GM19043 (cell line): ENCODE results near the gene AGPAT4.
A peak's percentile ranks its signal among the peaks of the same experiment; 100 is the strongest.
"Not testable (repeated sequence)": the region's sequence is repeated elsewhere in the genome, so short reads cannot be mapped to it uniquely, and the experiment has no call there.

Experiments used
- ATAC-seq: cut with Tn5 transposase; IDR thresholded peaks from one replicate; pipeline ENCODE4 v1.9.1; 2021; ENCODE audit warnings: low read depth; ENCODE audit not compliant: unreplicated experiment

Gene AGPAT4

GRCh38 chr6:161228921-161229591, 44.8 kb downstream of the AGPAT4 start:
- ATAC-seq, result peak; percentile 37

DNA sequence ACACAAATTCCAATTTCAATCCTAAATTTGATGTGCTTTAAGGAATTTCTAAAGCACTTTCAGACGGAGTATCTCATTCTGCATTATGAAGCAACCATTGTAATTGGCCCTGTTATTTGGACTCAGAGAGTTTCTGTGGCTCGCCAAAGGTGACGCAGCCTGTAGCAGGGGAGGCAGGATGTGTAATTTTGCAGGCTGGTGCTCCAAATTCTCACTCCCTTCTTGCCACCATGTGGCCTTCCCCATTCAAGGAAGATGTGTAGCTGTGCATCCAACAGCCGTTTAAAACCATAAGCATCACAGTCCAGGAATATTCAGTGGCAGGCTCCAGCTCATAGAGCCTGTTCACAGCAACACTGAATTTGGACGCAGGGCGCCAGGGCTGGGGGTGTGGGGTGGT, 45.8 kb downstream of the AGPAT4 start:
- no peak for ATAC-seq

GRCh38 chr6:161227004-161227960, 46.6 kb downstream of the AGPAT4 start:
- no peak for ATAC-seq

- no peak for ATAC-seq
Measured at GRCh38 chr6:161226009-161226964, 47.6 kb downstream of the AGPAT4 start.

- ATAC-seq, result no peak
Measured at GRCh38 chr6:161225681-161226008, 48.2 kb downstream of the AGPAT4 start.

DNA sequence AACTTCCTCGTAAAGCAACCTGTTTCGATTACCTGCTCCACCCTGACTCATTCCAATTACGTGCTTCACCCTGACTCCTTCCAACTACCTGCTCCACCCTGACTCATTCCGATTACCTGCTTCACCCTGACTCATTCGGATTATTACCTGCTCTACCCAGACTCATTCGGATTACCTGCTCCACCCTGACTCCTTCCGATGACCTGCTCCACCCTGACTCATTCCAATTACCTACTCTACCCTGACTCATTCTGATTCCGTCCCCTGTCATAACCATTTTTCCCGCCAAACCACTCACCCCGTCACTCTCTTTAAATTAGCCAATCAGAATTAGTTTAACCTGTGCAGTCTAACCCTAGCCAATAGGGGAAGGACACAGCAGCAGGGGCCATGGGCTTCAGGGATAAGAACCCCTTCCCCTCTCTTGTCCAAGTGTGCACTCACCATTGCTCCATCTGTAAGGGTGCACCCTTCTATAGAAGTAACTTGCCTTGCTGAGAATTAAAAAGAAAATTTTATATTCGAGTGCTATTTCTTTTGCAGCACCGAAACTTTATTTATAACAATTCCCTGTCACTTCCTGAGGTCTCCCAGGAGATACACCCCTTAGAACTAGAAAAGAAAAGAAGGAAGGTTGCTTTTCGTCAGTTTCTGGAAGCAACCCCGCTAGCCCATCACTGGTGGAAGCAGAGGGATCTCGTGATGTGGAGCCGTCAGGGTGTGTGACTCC, 48.7 kb downstream of the AGPAT4 start:
- not testable (repeated sequence) for ATAC-seq

DNA sequence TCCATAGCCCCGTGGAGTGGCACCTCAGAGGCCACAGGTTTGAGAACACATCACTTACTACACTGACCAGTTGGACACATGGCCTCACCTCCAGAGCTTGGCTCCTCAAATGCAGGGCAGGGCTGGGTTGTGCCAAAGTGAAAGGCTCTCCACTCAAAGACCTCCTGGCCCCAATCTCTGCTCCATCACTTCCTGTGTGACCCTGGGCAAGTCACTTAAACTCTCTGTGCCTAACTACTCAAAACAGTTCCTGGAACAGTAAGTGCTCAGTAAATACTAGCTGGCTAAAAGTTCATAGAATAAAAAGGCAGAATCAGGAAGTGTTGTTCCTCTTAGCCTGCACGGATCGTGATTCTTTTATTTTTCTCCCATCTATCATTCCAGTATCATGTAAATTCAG, 50.2 kb downstream of the AGPAT4 start:
- no peak for ATAC-seq

- no peak for ATAC-seq
Measured at GRCh38 chr6:161222706-161223234, 51.1 kb downstream of the AGPAT4 start.

DNA sequence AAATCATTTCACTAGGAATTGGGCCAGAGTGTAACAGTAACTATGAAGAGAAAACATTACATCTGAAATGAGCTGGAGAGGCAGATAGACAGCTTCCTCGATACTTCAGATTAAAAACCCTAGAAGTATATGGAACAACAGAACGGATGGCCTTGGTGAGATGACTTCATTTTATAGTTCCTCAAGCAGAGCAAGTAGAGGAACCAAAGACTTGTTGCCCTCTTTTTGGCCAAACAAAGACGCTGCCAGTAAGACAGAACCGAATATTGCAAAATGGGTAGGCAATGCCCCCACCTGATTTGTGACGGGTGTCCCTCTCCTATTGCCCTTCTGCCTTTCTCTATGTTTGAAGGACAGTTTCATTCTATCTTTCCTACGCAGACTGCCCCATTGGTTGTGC, 53.5 kb downstream of the AGPAT4 start:
- ATAC-seq, result no peak

- no peak for ATAC-seq
Measured at GRCh38 chr6:161219680-161220079, 54.2 kb downstream of the AGPAT4 start.

GRCh38 chr6:161218222-161218621, 55.6 kb downstream of the AGPAT4 start:
- no peak for ATAC-seq

DNA sequence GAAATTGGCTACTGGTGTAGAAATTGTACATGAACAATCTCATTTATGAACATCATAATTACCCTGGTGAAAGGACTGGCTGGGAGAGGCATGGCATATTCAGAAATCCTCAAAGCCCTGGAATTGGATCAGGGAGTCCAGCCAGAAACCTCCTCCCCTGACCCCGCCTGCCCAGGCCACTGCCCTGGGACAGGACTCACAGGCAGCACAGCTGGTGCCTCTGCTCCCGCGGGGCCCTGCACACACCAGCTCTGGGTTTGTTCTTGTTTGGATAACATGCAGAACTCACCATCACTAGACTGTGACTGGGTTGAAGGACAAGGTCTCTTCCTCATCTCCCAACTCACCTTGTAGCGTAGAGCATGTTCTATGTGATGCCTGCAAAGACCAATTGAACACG, 56.2 kb downstream of the AGPAT4 start:
- no peak for ATAC-seq

- ATAC-seq, result no peak
Measured at GRCh38 chr6:161216616-161217205, 57.1 kb downstream of the AGPAT4 start.

GRCh38 chr6:161215876-161216615, 57.8 kb downstream of the AGPAT4 start:
- ATAC-seq, result no peak

- ATAC-seq, result no peak
Measured at GRCh38 chr6:161215193-161215592, 58.7 kb downstream of the AGPAT4 start.

GRCh38 chr6:161214722-161215121, 59.1 kb downstream of the AGPAT4 start:
- no peak for ATAC-seq

- no peak for ATAC-seq
Measured at GRCh38 chr6:161212902-161213301, 61.0 kb downstream of the AGPAT4 start.

DNA sequence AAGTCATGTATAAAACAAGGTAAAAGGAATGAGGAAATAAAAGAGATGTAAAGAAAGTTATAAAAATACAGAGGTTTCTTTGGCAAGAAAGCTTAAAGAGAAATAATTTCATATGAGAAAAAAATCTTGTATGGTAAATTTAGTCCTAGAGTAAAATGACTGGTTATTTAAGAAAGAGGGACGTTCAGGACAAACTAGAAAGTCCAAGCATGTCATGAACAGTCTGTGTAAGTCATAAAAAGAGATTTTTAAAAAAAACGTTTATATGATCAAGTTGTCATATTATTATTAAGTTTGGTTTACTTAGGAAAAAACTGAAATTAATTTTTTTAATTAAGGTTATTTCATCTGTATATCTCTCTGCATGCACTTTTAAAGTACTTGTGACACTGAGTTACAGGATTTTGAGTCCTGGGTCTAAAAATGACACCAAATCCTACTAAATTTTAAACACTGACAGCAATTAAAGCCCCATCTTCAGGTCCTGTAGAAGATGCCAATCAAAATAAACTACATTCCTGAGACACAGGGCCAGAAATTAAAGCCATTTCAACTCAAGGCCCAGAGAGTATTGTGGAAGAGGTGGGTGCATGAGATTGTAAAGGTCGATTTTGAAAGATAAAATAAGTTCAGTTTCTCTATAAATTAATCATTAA, 62.4 kb downstream of the AGPAT4 start:
- ATAC-seq, result no peak
